Measurements from ENCODE around the gene RTKN. TPM values are rescaled to one million over a fixed set of nuclear protein-coding genes. Genes with fewer than 3 reads are reported as not detected.
A peak's percentile ranks its signal among the peaks of the same experiment; 100 is the strongest.

The RTKN gene
- total RNA-seq, 1 experiment from 2014 or later = 83.1 TPM

DNA sequence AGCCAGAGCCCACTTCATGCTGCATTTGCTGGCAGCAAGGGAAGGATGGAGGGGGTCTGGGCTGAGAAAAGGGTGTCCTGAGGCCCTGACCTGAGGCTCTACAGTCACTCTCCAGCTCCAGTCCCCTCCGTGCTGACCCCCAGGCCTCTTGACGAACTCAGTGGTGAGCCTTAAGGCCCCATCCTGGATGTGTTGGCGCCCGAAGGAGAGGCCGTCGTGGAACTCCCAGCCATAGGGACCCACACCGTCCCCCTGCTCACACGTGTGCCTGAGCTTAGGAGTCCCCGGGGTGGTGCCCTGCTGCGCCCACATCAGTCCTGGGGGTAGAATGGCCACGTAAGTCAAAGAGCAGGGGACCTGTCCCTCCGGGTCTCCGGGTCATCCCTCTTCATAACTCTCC lies 22.7 kb upstream of the RTKN start:
- no TSS peak for BruUV-seq (replicated peaks)
- peak overlapping the region; percentile 88 for H3K27ac ChIP-seq (ENCODE audit: low read length)
- 0 out of 2 replicates have a peak, but pooled peaks have one; percentile 0 for ATAC-seq
- H3K27me3 ChIP-seq (ENCODE audit: control insufficient read depth, insufficient read depth, low read length) = no peaks in the 10 kb centered on the region
- in situ Hi-C loops (cut with HindIII; ENCODE audit: low pct_unique_long_range_greater_than_20kb, low sequenced_read_pairs) (no loop called here), intact Hi-C loops (cut with micrococcal nuclease; ENCODE audit: unreplicated experiment) (no loop called here)
- DNase-seq (ENCODE audit: low read depth, low spot score) = no peak
- TF ChIP-seq SIN3A (IDR thresholded peaks at IDR 0.05; ENCODE audit: borderline replicate concordance, insufficient read depth, low read depth, low read length) (no peak), POLR2AphosphoS5 (IDR thresholded peaks at IDR 0.05; ENCODE audit: low read depth, low read length) (no peak), TCF7L2 (IDR thresholded peaks at IDR 0.05; ENCODE audit: low read depth, low read length) (no peak)
- TF ChIP-seq, protein P1, sequence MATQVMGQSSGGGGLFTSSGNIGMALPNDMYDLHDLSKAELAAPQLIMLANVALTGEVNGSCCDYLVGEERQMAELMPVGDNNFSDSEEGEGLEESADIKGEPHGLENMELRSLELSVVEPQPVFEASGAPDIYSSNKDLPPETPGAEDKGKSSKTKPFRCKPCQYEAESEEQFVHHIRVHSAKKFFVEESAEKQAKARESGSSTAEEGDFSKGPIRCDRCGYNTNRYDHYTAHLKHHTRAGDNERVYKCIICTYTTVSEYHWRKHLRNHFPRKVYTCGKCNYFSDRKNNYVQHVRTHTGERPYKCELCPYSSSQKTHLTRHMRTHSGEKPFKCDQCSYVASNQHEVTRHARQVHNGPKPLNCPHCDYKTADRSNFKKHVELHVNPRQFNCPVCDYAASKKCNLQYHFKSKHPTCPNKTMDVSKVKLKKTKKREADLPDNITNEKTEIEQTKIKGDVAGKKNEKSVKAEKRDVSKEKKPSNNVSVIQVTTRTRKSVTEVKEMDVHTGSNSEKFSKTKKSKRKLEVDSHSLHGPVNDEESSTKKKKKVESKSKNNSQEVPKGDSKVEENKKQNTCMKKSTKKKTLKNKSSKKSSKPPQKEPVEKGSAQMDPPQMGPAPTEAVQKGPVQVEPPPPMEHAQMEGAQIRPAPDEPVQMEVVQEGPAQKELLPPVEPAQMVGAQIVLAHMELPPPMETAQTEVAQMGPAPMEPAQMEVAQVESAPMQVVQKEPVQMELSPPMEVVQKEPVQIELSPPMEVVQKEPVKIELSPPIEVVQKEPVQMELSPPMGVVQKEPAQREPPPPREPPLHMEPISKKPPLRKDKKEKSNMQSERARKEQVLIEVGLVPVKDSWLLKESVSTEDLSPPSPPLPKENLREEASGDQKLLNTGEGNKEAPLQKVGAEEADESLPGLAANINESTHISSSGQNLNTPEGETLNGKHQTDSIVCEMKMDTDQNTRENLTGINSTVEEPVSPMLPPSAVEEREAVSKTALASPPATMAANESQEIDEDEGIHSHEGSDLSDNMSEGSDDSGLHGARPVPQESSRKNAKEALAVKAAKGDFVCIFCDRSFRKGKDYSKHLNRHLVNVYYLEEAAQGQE (IDR thresholded peaks at IDR 0.05; ENCODE audit: insufficient read depth in 1 of 2, low read depth in 2 of 2, low read length in 1 of 2) = no peak
- TF ChIP-seq, protein P2, sequence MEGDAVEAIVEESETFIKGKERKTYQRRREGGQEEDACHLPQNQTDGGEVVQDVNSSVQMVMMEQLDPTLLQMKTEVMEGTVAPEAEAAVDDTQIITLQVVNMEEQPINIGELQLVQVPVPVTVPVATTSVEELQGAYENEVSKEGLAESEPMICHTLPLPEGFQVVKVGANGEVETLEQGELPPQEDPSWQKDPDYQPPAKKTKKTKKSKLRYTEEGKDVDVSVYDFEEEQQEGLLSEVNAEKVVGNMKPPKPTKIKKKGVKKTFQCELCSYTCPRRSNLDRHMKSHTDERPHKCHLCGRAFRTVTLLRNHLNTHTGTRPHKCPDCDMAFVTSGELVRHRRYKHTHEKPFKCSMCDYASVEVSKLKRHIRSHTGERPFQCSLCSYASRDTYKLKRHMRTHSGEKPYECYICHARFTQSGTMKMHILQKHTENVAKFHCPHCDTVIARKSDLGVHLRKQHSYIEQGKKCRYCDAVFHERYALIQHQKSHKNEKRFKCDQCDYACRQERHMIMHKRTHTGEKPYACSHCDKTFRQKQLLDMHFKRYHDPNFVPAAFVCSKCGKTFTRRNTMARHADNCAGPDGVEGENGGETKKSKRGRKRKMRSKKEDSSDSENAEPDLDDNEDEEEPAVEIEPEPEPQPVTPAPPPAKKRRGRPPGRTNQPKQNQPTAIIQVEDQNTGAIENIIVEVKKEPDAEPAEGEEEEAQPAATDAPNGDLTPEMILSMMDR (IDR thresholded peaks at IDR 0.05) = no peak
- H3K4me3 ChIP-seq (ENCODE audit: low read depth in 2 of 2, low read length in 2 of 2) = peak overlapping the region; percentile 77 to 85
- CTCF ChIA-PET = no interaction called here
- H3K9me3 ChIP-seq (ENCODE audit: control insufficient read depth, insufficient read depth, low read depth, low read length) = no peaks in the 10 kb centered on the region
- H3K4me1 ChIP-seq (ENCODE audit: control insufficient read depth, insufficient read depth, low read length) = peaks cover 7% of the 10 kb centered on the region
- peaks cover 2% of the 10 kb centered on the region; the same call in 1 of the 2 replicates for H3K36me3 ChIP-seq (ENCODE audit: control insufficient read depth, insufficient read depth, low read length)
- POLR2A ChIA-PET = no interaction called here

DNA sequence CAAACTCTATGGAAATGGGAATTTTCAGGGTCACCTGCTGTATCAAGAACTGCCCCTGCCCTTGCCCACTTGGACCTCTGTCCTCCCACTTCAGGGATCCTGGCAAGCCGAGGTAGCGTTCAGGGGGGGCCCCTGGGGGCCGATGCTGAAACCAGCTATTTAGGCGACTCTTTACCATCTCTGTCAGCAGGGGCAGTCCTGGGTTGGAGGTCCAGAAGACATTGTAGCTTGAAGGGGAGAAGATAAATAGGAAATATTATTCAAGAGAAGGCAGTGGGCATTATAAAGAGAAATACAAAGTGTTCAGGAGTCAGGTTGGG lies 21.0 kb upstream of the RTKN start:
- Histone ChIP-seq H3K4me1 (ENCODE audit: control insufficient read depth, insufficient read depth, low read length) (peaks cover 9% of the 10 kb centered on the region), H3K9me3 (ENCODE audit: control insufficient read depth, insufficient read depth, low read depth, low read length) (no peaks in the 10 kb centered on the region), H3K27ac (ENCODE audit: low read length) (no peak overlapping the region), H3K27me3 (ENCODE audit: control insufficient read depth, insufficient read depth, low read length) (no peaks in the 10 kb centered on the region), H3K36me3 (ENCODE audit: control insufficient read depth, insufficient read depth, low read length) (peaks cover 2% of the 10 kb centered on the region; the same call in 1 of the 2 replicates), H3K4me3 (ENCODE audit: low read depth in 2 of 2, low read length in 2 of 2) (no peak overlapping the region)
- no TSS peak for BruUV-seq (replicated peaks)
- TF ChIP-seq TCF7L2 (IDR thresholded peaks at IDR 0.05; ENCODE audit: low read depth, low read length) = no peak
- TF ChIP-seq SIN3A (IDR thresholded peaks at IDR 0.05; ENCODE audit: borderline replicate concordance, insufficient read depth, low read depth, low read length) = no peak
- TF ChIP-seq, protein P1 (IDR thresholded peaks at IDR 0.05; ENCODE audit: insufficient read depth in 1 of 2, low read depth in 2 of 2, low read length in 1 of 2) = no peak
- TF ChIP-seq, protein P2 (IDR thresholded peaks at IDR 0.05) = no peak
- no peak for TF ChIP-seq POLR2AphosphoS5 (IDR thresholded peaks at IDR 0.05; ENCODE audit: low read depth, low read length)
- ChIA-PET POLR2A (no interaction called here), CTCF (no interaction called here)
- intact Hi-C loops (cut with micrococcal nuclease; ENCODE audit: unreplicated experiment) = no loop called here
- no peak for ATAC-seq
- no peak for DNase-seq (ENCODE audit: low read depth, low spot score)
- in situ Hi-C loops (cut with HindIII; ENCODE audit: low pct_unique_long_range_greater_than_20kb, low sequenced_read_pairs) = no loop called here

Data from Panc1 (cell line).